HG03432 (cell line): ENCODE results near the gene MARCKS.
A peak's percentile ranks its signal among the peaks of the same experiment; 100 is the strongest.

Experiments used
- ATAC-seq: cut with Tn5 transposase; IDR thresholded peaks from one replicate; pipeline ENCODE4 v1.9.1; 2021; ENCODE audit warnings: mild to moderate bottlenecking, moderate library complexity; ENCODE audit not compliant: unreplicated experiment

Gene MARCKS

DNA sequence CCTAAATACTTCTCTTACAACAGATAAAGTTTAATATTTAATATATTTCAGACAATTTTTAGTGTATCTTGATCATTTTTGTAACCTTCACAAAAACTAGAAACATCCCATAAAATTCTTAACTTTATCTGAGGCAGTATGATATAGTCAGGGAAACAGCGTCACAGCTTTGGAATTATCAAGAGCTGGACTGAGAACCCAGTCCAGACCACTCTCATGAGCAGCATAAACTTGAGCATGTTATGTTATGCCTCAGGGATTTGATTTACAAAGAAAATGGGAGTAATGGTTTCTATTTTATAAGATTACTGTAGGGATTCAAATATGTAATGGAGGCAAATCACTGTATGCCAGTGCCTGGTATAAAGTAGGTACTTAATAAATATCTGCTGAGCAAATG is 8.3 kb upstream of the MARCKS start:
- no peak for ATAC-seq

DNA sequence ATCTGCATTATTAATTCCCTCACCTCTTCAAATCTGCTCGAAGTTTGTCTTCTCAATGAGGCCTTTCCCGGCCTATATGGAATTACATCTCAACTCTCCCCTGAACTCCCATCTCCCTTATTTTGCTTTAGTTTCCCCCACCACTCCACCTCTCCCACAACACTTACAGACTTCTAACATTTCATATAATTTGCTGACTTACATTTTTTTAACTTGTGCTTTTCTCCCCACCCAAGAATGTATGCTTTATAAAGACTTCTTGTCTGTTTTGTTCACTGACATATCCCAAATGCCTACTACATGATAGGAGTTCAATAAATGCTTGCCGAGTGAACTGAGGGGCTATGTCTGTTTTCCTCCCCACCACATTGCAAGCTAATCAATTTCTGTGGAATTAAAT is 3.9 kb upstream of the MARCKS start:
- ATAC-seq: no peak

DNA sequence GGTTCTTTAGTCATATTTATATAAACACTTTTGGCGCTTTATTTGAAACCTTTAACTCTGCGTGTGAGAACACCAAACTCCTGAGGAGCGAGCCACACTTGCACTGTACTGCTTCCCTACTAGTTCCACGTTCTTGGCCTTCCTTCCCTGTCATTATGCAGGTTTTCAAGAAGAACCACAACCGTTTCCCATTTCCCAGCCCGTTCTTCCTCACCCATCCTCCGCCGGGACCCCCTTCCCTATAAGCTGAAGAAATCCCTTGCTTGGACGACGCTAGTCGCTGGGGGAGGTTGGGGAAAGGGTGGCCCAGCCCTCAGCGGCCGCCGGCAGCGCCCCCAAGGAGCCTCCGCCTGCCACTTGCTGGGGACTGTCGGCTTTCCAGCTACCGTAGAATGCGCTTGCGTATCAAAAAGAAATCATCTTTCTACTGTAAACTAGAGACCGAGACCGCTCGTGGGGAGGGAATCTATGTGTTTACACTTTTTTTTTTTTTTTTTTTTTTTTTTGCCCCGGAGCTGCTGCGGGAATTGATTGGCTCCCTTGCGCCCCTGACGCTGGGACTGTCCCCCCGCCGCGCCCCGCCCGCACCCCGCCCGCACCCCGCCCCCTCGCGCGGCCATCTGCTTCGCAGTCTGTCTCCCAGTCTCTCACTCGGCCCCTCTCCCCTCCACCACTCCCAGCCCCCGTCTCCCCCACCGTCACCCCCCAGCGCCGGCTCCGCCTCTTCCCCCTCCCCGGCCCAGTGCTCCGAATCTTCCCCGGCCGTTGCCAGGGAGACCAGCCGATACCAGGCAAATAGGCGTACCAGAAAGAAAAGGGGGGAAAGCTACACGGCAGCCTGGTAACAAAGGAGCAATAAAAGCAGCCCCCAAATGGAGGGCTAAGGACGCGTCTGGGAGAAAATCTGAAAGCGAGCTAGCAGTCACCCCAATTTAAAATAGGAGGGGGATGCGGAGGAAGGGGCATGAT is 2.3 kb upstream of the MARCKS start:
- ATAC-seq: peak; percentile 15

DNA sequence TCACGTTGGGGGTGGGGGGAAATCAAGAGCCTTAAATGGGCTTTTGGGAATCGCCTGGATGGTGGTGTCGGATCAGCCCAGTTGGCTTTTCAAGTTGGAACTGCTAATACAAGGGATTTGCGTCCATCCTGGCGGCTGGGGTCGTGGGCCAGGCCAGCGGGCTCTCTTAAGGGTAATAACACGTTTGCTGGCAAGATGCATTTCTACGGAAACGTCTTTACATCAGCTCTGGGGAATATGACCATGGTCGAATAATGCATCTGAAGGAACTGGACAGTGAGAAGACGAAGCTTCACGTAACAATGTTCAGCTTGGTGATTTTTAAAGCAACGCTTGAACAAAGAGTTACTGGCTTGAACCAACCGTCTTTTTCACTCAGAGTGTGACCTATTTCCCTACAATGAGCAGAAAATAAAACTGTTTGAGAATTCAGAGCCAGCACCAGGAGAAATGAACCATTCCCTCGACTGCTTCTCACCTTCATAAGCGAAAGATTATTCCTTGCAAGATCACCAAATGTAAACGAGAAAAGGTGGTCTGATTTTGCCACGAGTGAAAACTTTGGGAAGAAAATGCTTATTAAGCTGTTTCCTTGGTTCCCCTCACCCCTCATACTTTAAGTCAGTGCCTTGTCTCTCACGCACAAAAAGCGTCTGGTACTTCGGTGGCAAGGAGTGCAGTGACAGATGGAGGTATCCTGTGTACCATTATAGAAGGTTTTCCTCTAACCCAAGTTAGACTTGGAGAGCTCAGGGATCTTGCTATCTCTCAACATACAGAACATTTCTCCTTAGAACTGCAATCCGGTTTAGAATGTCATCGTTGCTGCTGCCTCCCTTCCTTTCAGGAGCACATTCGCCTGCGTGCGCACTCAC is 1.4 kb upstream of the MARCKS start:
- no peak for ATAC-seq

DNA sequence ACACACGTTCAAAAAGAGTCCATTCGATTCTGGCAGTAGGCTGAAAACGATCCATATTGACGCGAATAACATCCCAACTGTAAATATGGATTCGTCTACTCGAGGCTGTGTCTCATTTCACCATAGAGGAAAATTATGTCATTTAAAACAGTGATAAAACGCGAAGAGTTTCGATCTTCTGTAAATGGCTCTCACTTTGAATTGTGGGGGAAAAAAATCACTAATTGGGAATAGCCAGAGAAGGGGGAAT is 845 bp upstream of the MARCKS start:
- no peak for ATAC-seq

DNA sequence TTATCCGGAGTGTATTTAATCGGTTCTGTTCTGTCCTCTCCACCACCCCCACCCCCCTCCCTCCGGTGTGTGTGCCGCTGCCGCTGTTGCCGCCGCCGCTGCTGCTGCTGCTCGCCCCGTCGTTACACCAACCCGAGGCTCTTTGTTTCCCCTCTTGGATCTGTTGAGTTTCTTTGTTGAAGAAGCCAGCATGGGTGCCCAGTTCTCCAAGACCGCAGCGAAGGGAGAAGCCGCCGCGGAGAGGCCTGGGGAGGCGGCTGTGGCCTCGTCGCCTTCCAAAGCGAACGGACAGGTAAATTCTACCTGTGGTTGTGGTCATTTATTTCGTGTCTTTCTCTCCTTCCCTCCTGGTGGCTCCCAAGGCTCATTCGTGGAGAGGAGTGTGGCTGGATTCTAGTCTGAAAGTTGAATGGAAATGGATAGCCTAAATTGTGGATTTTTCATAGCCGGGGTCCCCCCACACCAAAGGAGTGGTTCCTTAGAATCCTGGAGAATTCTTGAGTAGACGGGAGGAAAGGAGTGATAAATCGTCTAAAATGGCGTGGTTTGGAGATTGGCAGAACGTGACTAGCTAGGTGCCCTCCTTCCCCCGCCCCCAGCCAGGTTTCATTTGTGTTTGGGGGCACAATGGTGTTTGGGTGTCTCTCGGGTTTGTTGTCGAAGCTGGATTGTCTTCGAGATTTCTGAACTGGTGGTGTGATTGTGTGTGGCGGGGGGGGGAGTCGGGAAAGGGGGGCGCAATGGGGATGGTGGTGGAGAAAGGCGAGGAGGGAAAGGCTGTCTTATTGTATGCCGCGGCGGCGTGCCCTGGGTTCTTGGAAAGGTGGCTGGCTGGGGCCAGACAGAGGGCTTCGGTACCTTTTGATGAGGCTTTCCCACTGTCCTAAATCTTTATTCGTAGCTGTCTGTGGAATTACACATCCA is 673 bp downstream of the MARCKS start:
- ATAC-seq: no peak

DNA sequence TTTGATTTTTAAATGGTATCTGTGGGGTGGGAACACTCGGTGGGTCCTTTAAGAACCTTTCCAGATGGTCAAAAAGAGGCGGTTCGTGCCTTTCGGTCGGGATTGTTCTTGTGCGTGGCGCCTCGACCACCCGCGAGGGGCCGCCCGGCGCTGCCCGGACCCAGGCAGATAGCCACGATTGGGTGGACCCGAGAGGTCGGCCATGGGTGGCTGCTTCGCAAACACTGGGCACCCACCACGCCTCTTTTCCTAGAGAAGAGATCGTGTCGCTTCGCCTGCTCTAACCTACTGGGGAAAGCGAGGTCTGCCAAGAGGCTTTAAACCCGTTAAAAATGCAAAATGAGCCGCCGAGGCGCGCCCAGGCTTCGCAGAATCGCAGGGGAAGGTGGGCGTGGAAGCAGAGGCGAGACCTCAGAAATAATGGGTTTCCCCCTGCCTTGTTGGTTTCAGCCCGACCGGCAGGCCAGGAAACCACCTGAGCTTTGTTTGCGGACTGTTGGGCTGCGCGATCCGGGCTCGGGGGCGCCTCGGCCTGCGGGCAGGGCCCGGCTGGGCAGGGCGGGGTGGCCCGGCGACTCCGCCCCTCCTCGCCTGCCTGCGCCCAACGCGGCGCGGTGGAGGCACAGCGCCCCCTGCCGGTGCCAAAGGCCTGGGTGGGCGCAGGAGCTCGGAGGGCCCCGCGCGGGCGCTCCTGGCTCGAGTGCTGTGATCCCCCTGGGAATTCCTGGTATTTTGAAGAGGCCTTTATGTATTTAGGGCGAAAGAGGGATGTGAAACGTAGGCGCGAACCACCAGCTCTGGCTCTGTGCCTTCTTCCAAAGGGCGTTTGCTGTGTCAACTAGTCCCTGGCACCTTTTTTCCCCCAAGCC is 1.6 kb downstream of the MARCKS start:
- peak; percentile 84 for ATAC-seq

DNA sequence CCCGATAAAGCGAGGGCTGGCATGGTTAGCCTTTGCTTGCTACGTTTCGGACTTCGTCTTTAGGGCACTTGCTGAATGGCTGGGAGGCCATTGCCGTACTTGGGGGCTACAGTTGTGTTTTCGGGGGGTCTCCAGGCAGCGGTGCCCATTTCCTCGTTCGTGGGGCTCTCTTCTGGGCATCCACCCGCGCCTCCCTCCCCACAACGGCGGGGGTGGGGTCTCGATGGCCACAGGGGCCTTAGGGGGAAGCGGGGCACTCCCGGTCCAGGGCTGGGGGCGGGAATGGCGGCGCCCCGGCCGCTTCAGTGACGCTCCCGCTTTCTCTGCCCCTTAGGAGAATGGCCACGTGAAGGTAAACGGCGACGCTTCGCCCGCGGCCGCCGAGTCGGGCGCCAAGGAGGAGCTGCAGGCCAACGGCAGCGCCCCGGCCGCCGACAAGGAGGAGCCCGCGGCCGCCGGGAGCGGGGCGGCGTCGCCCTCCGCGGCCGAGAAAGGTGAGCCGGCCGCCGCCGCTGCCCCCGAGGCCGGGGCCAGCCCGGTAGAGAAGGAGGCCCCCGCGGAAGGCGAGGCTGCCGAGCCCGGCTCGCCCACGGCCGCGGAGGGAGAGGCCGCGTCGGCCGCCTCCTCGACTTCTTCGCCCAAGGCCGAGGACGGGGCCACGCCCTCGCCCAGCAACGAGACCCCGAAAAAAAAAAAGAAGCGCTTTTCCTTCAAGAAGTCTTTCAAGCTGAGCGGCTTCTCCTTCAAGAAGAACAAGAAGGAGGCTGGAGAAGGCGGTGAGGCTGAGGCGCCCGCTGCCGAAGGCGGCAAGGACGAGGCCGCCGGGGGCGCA is 2.4 kb downstream of the MARCKS start:
- ATAC-seq: peak; percentile 1

DNA sequence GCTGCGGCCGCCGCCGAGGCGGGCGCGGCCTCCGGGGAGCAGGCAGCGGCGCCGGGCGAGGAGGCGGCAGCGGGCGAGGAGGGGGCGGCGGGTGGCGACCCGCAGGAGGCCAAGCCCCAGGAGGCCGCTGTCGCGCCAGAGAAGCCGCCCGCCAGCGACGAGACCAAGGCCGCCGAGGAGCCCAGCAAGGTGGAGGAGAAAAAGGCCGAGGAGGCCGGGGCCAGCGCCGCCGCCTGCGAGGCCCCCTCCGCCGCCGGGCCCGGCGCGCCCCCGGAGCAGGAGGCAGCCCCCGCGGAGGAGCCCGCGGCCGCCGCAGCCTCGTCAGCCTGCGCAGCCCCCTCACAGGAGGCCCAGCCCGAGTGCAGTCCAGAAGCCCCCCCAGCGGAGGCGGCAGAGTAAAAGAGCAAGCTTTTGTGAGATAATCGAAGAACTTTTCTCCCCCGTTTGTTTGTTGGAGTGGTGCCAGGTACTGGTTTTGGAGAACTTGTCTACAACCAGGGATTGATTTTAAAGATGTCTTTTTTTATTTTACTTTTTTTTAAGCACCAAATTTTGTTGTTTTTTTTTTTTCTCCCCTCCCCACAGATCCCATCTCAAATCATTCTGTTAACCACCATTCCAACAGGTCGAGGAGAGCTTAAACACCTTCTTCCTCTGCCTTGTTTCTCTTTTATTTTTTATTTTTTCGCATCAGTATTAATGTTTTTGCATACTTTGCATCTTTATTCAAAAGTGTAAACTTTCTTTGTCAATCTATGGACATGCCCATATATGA is 3.2 kb downstream of the MARCKS start:
- no peak for ATAC-seq

DNA sequence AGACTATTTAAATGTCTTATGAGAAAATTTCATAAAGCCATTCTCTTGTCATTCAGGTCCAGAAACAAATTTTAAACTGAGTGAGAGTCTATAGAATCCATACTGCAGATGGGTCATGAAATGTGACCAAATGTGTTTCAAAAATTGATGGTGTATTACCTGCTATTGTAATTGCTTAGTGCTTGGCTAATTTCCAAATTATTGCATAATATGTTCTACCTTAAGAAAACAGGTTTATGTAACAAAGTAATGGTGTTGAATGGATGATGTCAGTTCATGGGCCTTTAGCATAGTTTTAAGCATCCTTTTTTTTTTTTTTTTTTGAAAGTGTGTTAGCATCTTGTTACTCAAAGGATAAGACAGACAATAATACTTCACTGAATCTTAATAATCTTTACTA is 5.0 kb downstream of the MARCKS start:
- ATAC-seq: no peak

DNA sequence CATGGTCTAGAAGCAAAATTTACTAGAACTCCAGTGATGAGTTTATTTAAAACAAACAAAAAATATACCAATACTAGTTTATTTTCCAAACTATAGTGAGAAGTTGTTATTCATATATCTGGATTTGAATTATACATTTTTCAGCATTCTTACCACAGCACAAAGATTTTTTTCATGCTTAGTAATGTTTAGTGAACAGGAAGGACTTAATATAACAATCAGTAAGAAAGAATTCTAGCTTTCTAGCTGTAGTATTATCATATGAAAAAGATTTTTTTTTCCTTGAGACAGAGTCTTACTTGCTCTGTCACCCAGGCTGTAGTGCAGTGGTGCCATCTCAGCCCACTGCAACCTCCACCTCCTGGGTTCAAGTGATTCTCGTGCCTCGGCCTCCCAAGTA is 13.8 kb downstream of the MARCKS start:
- no peak for ATAC-seq

DNA sequence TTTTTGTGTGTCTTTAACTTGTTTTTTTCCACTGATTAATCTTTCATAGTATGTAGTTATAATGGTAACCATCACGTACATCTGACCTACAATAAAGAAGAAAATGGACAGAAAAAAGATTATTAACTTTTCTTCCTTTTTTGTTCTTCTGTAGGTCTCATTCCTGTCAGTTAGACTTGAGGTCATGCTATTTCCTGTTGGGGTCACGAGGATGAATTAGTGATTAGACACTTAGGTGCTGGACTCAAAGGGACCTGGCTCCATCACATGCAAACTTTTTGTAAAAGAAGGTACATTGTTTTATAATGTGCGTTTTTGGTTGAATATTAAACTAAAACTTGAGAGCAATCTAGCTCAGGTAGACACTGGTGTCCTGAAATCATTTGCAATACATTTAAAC is 14.8 kb downstream of the MARCKS start:
- ATAC-seq: no peak

DNA sequence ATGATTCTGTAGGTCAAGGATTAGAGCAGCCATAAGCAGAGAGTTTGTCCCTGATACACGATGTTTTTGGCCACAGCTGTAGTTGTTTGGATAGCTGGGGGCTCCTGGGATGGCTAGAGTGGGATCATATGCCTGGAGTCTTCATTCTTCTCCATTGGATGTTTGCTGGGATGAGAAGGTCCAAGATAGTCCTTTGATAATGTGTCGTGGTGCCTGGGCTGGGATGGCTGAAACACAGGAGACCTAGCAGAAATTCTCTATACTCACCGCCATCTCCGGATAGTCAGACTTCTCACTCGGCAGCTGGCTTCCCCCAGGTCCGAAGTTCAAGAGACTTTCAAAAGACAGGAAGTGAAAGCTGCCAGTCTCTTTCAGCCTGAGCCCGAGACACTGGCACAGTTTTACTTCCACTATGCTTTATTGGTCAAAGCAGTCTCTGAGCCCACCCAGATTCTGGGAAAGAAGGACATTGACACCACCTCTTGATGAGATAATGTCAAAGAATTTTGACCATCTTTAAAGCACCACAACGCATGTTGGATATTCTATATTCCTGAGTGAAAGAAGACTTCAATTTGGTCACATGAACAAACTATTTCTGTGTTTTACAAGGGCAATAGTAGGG is 16.0 kb downstream of the MARCKS start:
- ATAC-seq: peak; percentile 99

DNA sequence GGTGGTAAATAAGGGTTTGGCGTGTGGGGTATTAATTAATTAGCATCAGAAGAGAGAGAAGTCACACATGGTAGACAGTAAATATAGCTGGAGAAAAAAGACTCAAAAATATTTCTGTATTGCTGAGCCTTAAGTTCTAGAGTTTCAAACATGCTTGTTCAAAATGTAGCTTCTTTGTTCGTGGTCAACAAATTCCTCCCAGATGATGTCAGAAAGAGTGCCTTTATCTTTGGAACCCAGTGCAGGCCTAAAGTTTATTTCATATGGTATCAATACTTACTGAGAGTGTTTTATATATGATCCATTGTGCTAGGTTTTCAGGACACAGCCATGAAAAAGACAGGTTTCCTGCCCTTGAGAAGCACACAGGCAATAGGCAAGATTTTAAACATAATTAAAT is 18.3 kb downstream of the MARCKS start:
- ATAC-seq: no peak

DNA sequence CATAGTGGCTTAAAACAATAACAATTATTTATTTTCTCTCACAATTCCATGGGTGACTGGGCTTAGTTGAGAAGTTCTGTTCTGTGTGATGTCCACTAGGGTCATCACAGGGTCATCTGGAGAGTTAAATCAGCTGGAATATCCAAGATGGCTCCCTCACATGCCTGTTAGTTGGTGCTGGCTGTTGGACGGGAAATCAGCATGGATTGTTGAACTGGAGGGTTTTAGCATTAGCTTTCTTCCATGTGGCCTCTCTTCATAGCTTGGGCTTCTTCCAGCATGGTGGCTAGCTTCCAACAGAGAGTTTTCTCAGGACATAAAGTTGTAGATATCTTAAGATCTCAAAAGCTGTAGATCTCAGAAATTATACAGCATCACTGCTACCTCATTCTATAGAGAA is 19.6 kb downstream of the MARCKS start:
- no peak for ATAC-seq

DNA sequence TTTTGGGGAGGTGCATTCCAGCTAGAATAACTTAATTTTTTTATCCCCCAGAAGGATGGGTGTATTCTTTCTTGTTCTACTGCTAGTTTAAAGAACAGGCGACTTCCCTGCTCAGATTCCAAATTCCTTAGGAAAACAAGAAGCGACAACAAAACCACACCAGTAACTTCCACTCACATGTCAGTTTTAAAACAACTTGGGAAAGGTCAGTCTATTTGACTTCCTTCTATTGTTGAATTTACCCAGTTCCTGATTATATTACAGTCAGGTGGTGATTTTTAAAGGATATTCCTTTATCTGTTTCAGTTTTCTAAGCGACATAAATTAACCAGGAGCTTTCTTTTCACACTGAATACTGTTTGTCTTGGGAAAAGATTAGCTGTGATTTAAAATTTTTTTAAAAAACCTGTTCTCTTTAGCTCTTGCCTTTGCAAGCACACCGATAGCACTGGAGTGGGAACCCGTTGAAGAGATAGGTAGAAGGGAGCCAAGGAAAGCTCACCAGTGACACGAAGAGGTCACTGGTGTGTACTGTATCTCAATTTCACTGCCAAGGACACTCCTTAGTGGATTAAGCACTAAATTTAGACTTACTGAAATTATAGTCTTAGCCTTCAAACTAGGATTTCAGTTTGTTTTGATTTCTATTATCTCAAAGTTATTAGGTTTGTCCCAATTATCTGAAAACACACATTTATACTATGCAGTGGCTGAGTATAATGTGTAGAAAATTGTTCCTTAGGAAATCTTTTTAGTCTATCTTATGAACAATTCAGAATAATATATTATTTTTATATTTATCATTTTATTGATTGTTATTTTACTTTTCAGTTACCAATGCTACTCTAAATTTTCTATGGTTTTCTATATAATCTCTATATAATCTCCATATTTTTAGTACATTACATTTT is 22.3 kb downstream of the MARCKS start:
- ATAC-seq: peak; percentile 100

DNA sequence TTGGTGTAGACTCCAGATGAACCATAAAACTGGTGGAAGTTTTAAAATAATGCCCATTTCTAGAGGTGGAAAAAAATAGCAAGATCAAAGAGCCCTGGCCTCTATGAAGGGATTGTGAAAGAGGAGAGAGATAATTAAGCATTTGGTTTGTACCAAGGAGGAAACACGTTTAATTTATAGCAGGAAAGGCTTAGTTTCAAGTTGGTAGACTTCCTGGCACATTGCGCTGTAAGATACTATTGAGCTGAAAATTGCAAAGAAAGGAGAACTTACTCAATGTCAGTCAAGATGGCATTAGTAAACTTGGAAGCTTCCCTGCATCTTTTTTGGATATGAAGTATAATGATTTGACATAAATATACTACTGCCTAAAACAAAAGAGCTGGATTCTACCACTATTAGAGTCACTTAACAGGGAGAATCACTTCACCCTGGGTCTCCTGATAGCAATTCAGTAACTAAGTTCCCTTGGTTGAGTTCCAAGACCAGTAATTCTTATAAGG is 24.4 kb downstream of the MARCKS start:
- ATAC-seq: no peak
